GM23338 (cell line): Measurements from ENCODE around the gene NEB. TPM values are rescaled to one million over a fixed set of nuclear protein-coding genes. Genes with fewer than 3 reads are reported as not detected.

ENCODE experiments used
- ATAC-seq: fragments of 200-7000 bp; cut with Tn5 transposase; 3 replicates; pipeline ENCODE4 v1.9.1; 2020
- DNase-seq: peaks from one replicate; pipeline ENCODE4 v3.0.0-alpha.2; 2015; ENCODE audit warnings: low spot score
- H2AFZ ChIP-seq: fragments of 200-600 bp; sonication (generic); 2 replicates; pipeline ENCODE4 v1.8.0; 2016; ENCODE audit warnings: antibody characterized with exemption, mild to moderate bottlenecking, moderate library complexity
- H3F3A ChIP-seq: fragments of 200-600 bp; sonication (generic); replicated peaks from 2 replicates; pipeline ENCODE4 v1.8.0; 2017; ENCODE audit warnings: antibody characterized with exemption, mixed run types, low read depth
- H3K27ac ChIP-seq: fragments of 200-600 bp; sonication (generic); 2 replicates; pipeline ENCODE4 v1.6.1; 2016; ENCODE audit warnings: low read depth
- H3K27me3 ChIP-seq: fragments of 200-600 bp; sonication (generic); 2 replicates; pipeline ENCODE4 v1.8.0; 2016; ENCODE audit warnings: mild to moderate bottlenecking, mixed run types, moderate library complexity; ENCODE audit not compliant: insufficient read depth
- H3K36me3 ChIP-seq: fragments of 200-600 bp; sonication (generic); 2 replicates; pipeline ENCODE4 v1.8.0; 2016; ENCODE audit warnings: mild to moderate bottlenecking; ENCODE audit not compliant: insufficient read depth
- H3K4me1 ChIP-seq: fragments of 200-600 bp; sonication (generic); 2 replicates; pipeline ENCODE4 v1.8.0; 2016; ENCODE audit warnings: mild to moderate bottlenecking, moderate library complexity; ENCODE audit not compliant: insufficient read depth
- H3K4me2 ChIP-seq: fragments of 200-600 bp; sonication (generic); 2 replicates; pipeline ENCODE4 v1.7.1; 2017; ENCODE audit warnings: mixed run types
- H3K4me3 ChIP-seq: fragments of 200-600 bp; sonication (generic); 2 replicates; pipeline ENCODE4 v1.6.1; 2016; ENCODE audit warnings: mixed run types
- H3K79me2 ChIP-seq: fragments of 200-600 bp; sonication (generic); replicated peaks from 2 replicates; pipeline ENCODE4 v1.8.0; 2017; ENCODE audit warnings: mild to moderate bottlenecking; ENCODE audit not compliant: insufficient read depth
- H3K9me2 ChIP-seq: fragments of 200-600 bp; sonication (generic); 2 replicates; pipeline ENCODE4 v1.8.0; 2017; ENCODE audit not compliant: insufficient read depth
- H4K20me1 ChIP-seq: fragments of 200-600 bp; sonication (generic); replicated peaks from 2 replicates; pipeline ENCODE4 v1.8.0; 2017; ENCODE audit warnings: mild to moderate bottlenecking; ENCODE audit not compliant: insufficient read depth
- H3K27ac Mint-ChIP-seq: 2 replicates; pipeline ENCODE4 v1.8.0; 2020; ENCODE audit warnings: inconsistent platforms, mild to moderate bottlenecking, moderate library complexity, mixed read lengths
- H3K27me3 Mint-ChIP-seq: 3 replicates; pipeline ENCODE4 v1.8.0; 2022; ENCODE audit warnings: low read depth, mild to moderate bottlenecking, moderate library complexity, mixed read lengths, inconsistent platforms; ENCODE audit not compliant: insufficient read depth, poor library complexity
- H3K36me3 Mint-ChIP-seq: 3 replicates; pipeline ENCODE4 v1.8.0; 2021; ENCODE audit warnings: low read depth, mild to moderate bottlenecking, inconsistent platforms, moderate library complexity, mixed read lengths
- H3K4me1 Mint-ChIP-seq: 3 replicates; pipeline ENCODE4 v1.8.0; 2020; ENCODE audit warnings: mild to moderate bottlenecking, inconsistent platforms, mixed read lengths
- H3K4me3 Mint-ChIP-seq: 3 replicates; pipeline ENCODE4 v1.8.0; 2021; ENCODE audit warnings: moderate library complexity, mild to moderate bottlenecking, inconsistent platforms, mixed read lengths
- H3K9me3 Mint-ChIP-seq: 3 replicates; pipeline ENCODE4 v1.8.0; 2020; ENCODE audit warnings: moderate library complexity, mild to moderate bottlenecking, inconsistent platforms, mixed read lengths
- EZH2 ChIP-seq: fragments of 200-600 bp; sonication (generic); IDR thresholded peaks from one replicate; pipeline ENCODE4 v1.8.0; 2017; ENCODE audit warnings: antibody characterized with exemption, mild to moderate bottlenecking, low read depth; ENCODE audit not compliant: unreplicated experiment
- EZH2phosphoT487 ChIP-seq: fragments of 200-600 bp; sonication (generic); IDR thresholded peaks from one replicate; pipeline ENCODE4 v1.8.1; 2018; ENCODE audit warnings: antibody characterized with exemption; ENCODE audit not compliant: unreplicated experiment
- JUNB ChIP-seq: IDR thresholded peaks from one replicate; pipeline ENCODE4 v1.6.1; 2016; ENCODE audit warnings: antibody characterized with exemption; ENCODE audit not compliant: unreplicated experiment
- POLR2AphosphoS5 ChIP-seq: IDR thresholded peaks from 2 replicates; pipeline ENCODE4 v1.6.1; 2016; ENCODE audit warnings: antibody characterized with exemption, low read depth
- STAT1 ChIP-seq: IDR thresholded peaks from one replicate; pipeline ENCODE4 v1.6.1; 2016; ENCODE audit warnings: antibody characterized with exemption; ENCODE audit not compliant: unreplicated experiment
- ZNF114 ChIP-seq: fragments of 250-450 bp; sonication (Bioruptor Pico); IDR thresholded peaks from 2 replicates; pipeline ENCODE4 v1.5.0; 2020; ENCODE audit warnings: mild to moderate bottlenecking, moderate library complexity
- ZNF462 ChIP-seq: fragments of 250-450 bp; sonication (Bioruptor Pico); IDR thresholded peaks from 2 replicates; pipeline ENCODE4 v1.5.0; 2020; ENCODE audit warnings: mild to moderate bottlenecking, moderate library complexity
- polyA plus RNA-seq: library from polyadenylated mRNA; unstranded; fragments of >200 nt; fragmentation: Nextera tagmentation; extraction: Ambion mirVana; gene quantifications from 2 replicates; pipeline ENCODE4 v1.2.1, GENCODE V29; 2016
- total RNA-seq: library from RNA; depleted of rRNA; stranded (reverse); fragments of >200 nt; shearing (Covaris generic); gene quantifications from 2 replicates; pipeline ENCODE4 v1.2.3, GENCODE V29; 2014
- TF ChIP-seq, protein P1 (sequence below): IDR thresholded peaks from one replicate; pipeline ENCODE4 v1.6.1; 2018; ENCODE audit warnings: antibody characterized with exemption; ENCODE audit not compliant: unreplicated experiment
- TF ChIP-seq, protein P2 (sequence below), 2 experiments: fragments of 200-600 bp in 1 of 2; sonication (generic) in 1 of 2; conservative IDR thresholded peaks; 2 replicates each; pipeline versions ENCODE4 v1.5.1 to v1.6.1; 2016 to 2017; ENCODE audit warnings: antibody characterized with exemption in 2 of 2, low read depth in 2 of 2, mild to moderate bottlenecking in 2 of 2, moderate library complexity in 1 of 2

Gene NEB
- total and polyA plus RNA-seq, 2 experiments from 2014 or later = 6.2 to 13.7 TPM

- Mint-ChIP-seq H3K4me1 (no peaks in the 10 kb centered on the region; the same call in 2 of the 3 replicates), H3K27me3 (peaks cover 3% of the 10 kb centered on the region), H3K36me3 (no peaks in the 10 kb centered on the region; the same call in 2 of the 3 replicates), H3K27ac (no peak overlapping the region), H3K4me3 (no peak overlapping the region), H3K9me3 (no peaks in the 10 kb centered on the region)
- TF ChIP-seq EZH2phosphoT487 (no peak), STAT1 (no peak), EZH2 (no peak), JUNB (no peak)
- H3K27me3 ChIP-seq = no peaks in the 10 kb centered on the region
- no peak for DNase-seq
- no peak overlapping the region for H3K27ac ChIP-seq
- H3F3A ChIP-seq = no peaks in the 10 kb centered on the region
- no peak overlapping the region for H3K4me3 ChIP-seq
- no peak overlapping the region for H3K4me2 ChIP-seq
- no peaks in the 10 kb centered on the region for H3K79me2 ChIP-seq
- no peak for ATAC-seq
- H2AFZ ChIP-seq = no peak overlapping the region
- H3K36me3 ChIP-seq = no peaks in the 10 kb centered on the region; the same call in 1 of the 2 replicates
- H4K20me1 ChIP-seq = no peaks in the 10 kb centered on the region
- H3K4me1 ChIP-seq = 0 out of 2 replicates have a peak, but pooled peaks cover 4% of the 10 kb centered on the region
- peaks cover 22% of the 10 kb centered on the region; the same call in 1 of the 2 replicates for H3K9me2 ChIP-seq
Measured at GRCh38 chr2:151713291-151713903, 20.9 kb downstream of the NEB start.

- H2AFZ ChIP-seq = no peak overlapping the region
- H3K4me3 Mint-ChIP-seq = no peak overlapping the region
- DNase-seq (no peak), ATAC-seq (no peak)
- H3K4me2 ChIP-seq = no peak overlapping the region
- no peaks in the 10 kb centered on the region; the same call in 1 of the 2 replicates for H3K36me3 ChIP-seq
- peaks cover 3% of the 10 kb centered on the region for H3K27me3 Mint-ChIP-seq
- H3K9me3 Mint-ChIP-seq = no peaks in the 10 kb centered on the region
- no peak overlapping the region for H3K27ac ChIP-seq
- no peaks in the 10 kb centered on the region; the same call in none of the 3 replicates for H3K4me1 Mint-ChIP-seq
- H4K20me1 ChIP-seq = no peaks in the 10 kb centered on the region
- H3K9me2 ChIP-seq = peaks cover 18% of the 10 kb centered on the region; the same call in 1 of the 2 replicates
- no peaks in the 10 kb centered on the region for H3K36me3 Mint-ChIP-seq
- H3K4me1 ChIP-seq = 0 out of 2 replicates have a peak, but pooled peaks cover 15% of the 10 kb centered on the region
- H3K79me2 ChIP-seq = no peaks in the 10 kb centered on the region
- H3K27me3 ChIP-seq = no peaks in the 10 kb centered on the region
- H3F3A ChIP-seq = no peaks in the 10 kb centered on the region
- H3K4me3 ChIP-seq = no peak overlapping the region
- TF ChIP-seq STAT1 = no peak
- TF ChIP-seq, protein P1, sequence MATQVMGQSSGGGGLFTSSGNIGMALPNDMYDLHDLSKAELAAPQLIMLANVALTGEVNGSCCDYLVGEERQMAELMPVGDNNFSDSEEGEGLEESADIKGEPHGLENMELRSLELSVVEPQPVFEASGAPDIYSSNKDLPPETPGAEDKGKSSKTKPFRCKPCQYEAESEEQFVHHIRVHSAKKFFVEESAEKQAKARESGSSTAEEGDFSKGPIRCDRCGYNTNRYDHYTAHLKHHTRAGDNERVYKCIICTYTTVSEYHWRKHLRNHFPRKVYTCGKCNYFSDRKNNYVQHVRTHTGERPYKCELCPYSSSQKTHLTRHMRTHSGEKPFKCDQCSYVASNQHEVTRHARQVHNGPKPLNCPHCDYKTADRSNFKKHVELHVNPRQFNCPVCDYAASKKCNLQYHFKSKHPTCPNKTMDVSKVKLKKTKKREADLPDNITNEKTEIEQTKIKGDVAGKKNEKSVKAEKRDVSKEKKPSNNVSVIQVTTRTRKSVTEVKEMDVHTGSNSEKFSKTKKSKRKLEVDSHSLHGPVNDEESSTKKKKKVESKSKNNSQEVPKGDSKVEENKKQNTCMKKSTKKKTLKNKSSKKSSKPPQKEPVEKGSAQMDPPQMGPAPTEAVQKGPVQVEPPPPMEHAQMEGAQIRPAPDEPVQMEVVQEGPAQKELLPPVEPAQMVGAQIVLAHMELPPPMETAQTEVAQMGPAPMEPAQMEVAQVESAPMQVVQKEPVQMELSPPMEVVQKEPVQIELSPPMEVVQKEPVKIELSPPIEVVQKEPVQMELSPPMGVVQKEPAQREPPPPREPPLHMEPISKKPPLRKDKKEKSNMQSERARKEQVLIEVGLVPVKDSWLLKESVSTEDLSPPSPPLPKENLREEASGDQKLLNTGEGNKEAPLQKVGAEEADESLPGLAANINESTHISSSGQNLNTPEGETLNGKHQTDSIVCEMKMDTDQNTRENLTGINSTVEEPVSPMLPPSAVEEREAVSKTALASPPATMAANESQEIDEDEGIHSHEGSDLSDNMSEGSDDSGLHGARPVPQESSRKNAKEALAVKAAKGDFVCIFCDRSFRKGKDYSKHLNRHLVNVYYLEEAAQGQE = no peak
- TF ChIP-seq, protein P2, sequence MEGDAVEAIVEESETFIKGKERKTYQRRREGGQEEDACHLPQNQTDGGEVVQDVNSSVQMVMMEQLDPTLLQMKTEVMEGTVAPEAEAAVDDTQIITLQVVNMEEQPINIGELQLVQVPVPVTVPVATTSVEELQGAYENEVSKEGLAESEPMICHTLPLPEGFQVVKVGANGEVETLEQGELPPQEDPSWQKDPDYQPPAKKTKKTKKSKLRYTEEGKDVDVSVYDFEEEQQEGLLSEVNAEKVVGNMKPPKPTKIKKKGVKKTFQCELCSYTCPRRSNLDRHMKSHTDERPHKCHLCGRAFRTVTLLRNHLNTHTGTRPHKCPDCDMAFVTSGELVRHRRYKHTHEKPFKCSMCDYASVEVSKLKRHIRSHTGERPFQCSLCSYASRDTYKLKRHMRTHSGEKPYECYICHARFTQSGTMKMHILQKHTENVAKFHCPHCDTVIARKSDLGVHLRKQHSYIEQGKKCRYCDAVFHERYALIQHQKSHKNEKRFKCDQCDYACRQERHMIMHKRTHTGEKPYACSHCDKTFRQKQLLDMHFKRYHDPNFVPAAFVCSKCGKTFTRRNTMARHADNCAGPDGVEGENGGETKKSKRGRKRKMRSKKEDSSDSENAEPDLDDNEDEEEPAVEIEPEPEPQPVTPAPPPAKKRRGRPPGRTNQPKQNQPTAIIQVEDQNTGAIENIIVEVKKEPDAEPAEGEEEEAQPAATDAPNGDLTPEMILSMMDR (conservative IDR thresholded peaks at IDR 0.05; ENCODE audit: low read depth in 2 of 2) = no peak
- no peak for TF ChIP-seq ZNF114 (CRISPR knock-in tag)
- no peak for TF ChIP-seq ZNF462 (CRISPR knock-in tag)
- TF ChIP-seq POLR2AphosphoS5 = no peak
- no peak overlapping the region for H3K27ac Mint-ChIP-seq
Measured at GRCh38 chr2:151711025-151711424, 23.3 kb downstream of the NEB start.
